Neuron (in vitro differentiated cells): ENCODE results near the gene STRIP2.
"Not testable (repeated sequence)": the region's sequence is repeated elsewhere in the genome, so short reads cannot be mapped to it uniquely, and the experiment has no call there.

Source experiments
- H2AFZ ChIP-seq: one replicate; pipeline ENCODE4 v1.6.1; 2013; ENCODE audit warnings: low read depth, mild to moderate bottlenecking, inconsistent platforms, low read length, moderate library complexity
- H3K27me3 ChIP-seq: one replicate; pipeline ENCODE4 v1.6.1; 2013; ENCODE audit warnings: low read length; ENCODE audit not compliant: insufficient read depth
- H3K36me3 ChIP-seq: one replicate; pipeline ENCODE4 v1.6.1; 2013; ENCODE audit warnings: low read length; ENCODE audit not compliant: insufficient read depth
- H3K4me1 ChIP-seq: one replicate; pipeline ENCODE4 v1.6.1; 2013; ENCODE audit warnings: low read length; ENCODE audit not compliant: insufficient read depth
- H3K4me3 ChIP-seq: 2 replicates; pipeline ENCODE4 v1.5.1; 2013; ENCODE audit warnings: mild to moderate bottlenecking, low read length, moderate library complexity
- H3K9me3 ChIP-seq: one replicate; pipeline ENCODE4 v1.6.1; 2013; ENCODE audit warnings: low read length

STRIP2 gene

GRCh38 chr7:129519464-129519863 is 85.2 kb downstream of the STRIP2 start:
- no peaks in the 10 kb centered on the region for H3K4me1 ChIP-seq
- H3K27me3 ChIP-seq: peaks cover 11% of the 10 kb centered on the region
- H2AFZ ChIP-seq: no peak overlapping the region
- H3K36me3 ChIP-seq: no peaks in the 10 kb centered on the region
- H3K9me3 ChIP-seq: no peaks in the 10 kb centered on the region
- no peak overlapping the region for H3K4me3 ChIP-seq

GRCh38 chr7:129522088-129522970 is 88.1 kb downstream of the STRIP2 start:
- H3K4me3 ChIP-seq: no peak overlapping the region
- H3K36me3 ChIP-seq: no peaks in the 10 kb centered on the region
- no peaks in the 10 kb centered on the region for H3K9me3 ChIP-seq
- no peaks in the 10 kb centered on the region for H3K4me1 ChIP-seq
- H3K27me3 ChIP-seq: peaks cover 13% of the 10 kb centered on the region
- no peak overlapping the region for H2AFZ ChIP-seq

- Histone ChIP-seq H3K4me3 (no peak overlapping the region), H3K27me3 (peaks cover 13% of the 10 kb centered on the region), H3K36me3 (no peaks in the 10 kb centered on the region), H2AFZ (no peak overlapping the region), H3K4me1 (no peaks in the 10 kb centered on the region), H3K9me3 (no peaks in the 10 kb centered on the region)
These were observed 88.7 kb downstream of the STRIP2 start for GRCh38 chr7:129522971-129523340.

GRCh38 chr7:129523924-129524323 is 89.7 kb downstream of the STRIP2 start:
- no peak overlapping the region for H3K4me3 ChIP-seq
- H3K4me1 ChIP-seq: no peaks in the 10 kb centered on the region
- peaks cover 13% of the 10 kb centered on the region for H3K27me3 ChIP-seq
- H3K9me3 ChIP-seq: no peaks in the 10 kb centered on the region
- H3K36me3 ChIP-seq: no peaks in the 10 kb centered on the region
- H2AFZ ChIP-seq: no peak overlapping the region

GRCh38 chr7:129524405-129524804 is 90.2 kb downstream of the STRIP2 start:
- not testable (repeated sequence) for H2AFZ ChIP-seq, H3K9me3 ChIP-seq, H3K4me1 ChIP-seq, H3K4me3 ChIP-seq, H3K36me3 ChIP-seq
- peaks cover 13% of the 10 kb centered on the region for H3K27me3 ChIP-seq

GRCh38 chr7:129525225-129525862 is 91.1 kb downstream of the STRIP2 start:
- no peaks in the 10 kb centered on the region for H3K4me1 ChIP-seq
- no peaks in the 10 kb centered on the region for H3K9me3 ChIP-seq
- H2AFZ ChIP-seq: no peak overlapping the region
- no peak overlapping the region for H3K4me3 ChIP-seq
- peaks cover 9% of the 10 kb centered on the region for H3K27me3 ChIP-seq
- no peaks in the 10 kb centered on the region for H3K36me3 ChIP-seq

- no peaks in the 10 kb centered on the region for H3K36me3 ChIP-seq
- H3K9me3 ChIP-seq: no peaks in the 10 kb centered on the region
- no peak overlapping the region for H3K4me3 ChIP-seq
- H3K27me3 ChIP-seq: peaks cover 2% of the 10 kb centered on the region
- no peak overlapping the region for H2AFZ ChIP-seq
- H3K4me1 ChIP-seq: no peaks in the 10 kb centered on the region
These were observed 95.4 kb downstream of the STRIP2 start for GRCh38 chr7:129529643-129530042.

GRCh38 chr7:129530795-129531391 is 96.7 kb downstream of the STRIP2 start:
- peaks cover 2% of the 10 kb centered on the region for H3K27me3 ChIP-seq
- no peak overlapping the region for H3K4me3 ChIP-seq
- no peak overlapping the region for H2AFZ ChIP-seq
- no peaks in the 10 kb centered on the region for H3K36me3 ChIP-seq
- no peaks in the 10 kb centered on the region for H3K4me1 ChIP-seq
- no peaks in the 10 kb centered on the region for H3K9me3 ChIP-seq

GRCh38 chr7:129531721-129532120 is 97.5 kb downstream of the STRIP2 start:
- Histone ChIP-seq H3K4me1 (peaks cover 7% of the 10 kb centered on the region), H3K36me3 (no peaks in the 10 kb centered on the region), H2AFZ (no peak overlapping the region), H3K9me3 (no peaks in the 10 kb centered on the region), H3K27me3 (no peaks in the 10 kb centered on the region), H3K4me3 (no peak overlapping the region)

- Histone ChIP-seq H3K4me3 (no peak overlapping the region), H3K4me1 (peaks cover 7% of the 10 kb centered on the region), H2AFZ (no peak overlapping the region), H3K36me3 (no peaks in the 10 kb centered on the region), H3K9me3 (no peaks in the 10 kb centered on the region), H3K27me3 (no peaks in the 10 kb centered on the region)
These were observed 98.1 kb downstream of the STRIP2 start for GRCh38 chr7:129532375-129532774.

GRCh38 chr7:129534558-129535274 is 100.5 kb downstream of the STRIP2 start:
- not testable (repeated sequence) for H3K9me3 ChIP-seq, H3K4me1 ChIP-seq, H3K36me3 ChIP-seq, H2AFZ ChIP-seq, H3K27me3 ChIP-seq, H3K4me3 ChIP-seq

- Histone ChIP-seq H3K9me3 (no peaks in the 10 kb centered on the region), H3K36me3 (no peaks in the 10 kb centered on the region), H3K4me1 (peaks cover 11% of the 10 kb centered on the region), H3K4me3 (no peak overlapping the region), H3K27me3 (no peaks in the 10 kb centered on the region), H2AFZ (no peak overlapping the region)
These were observed 101.7 kb downstream of the STRIP2 start for GRCh38 chr7:129535896-129536295.

- Histone ChIP-seq H3K4me3 (no peak overlapping the region), H3K36me3 (no peaks in the 10 kb centered on the region), H2AFZ (peak overlapping the region; percentile 41), H3K4me1 (peaks cover 11% of the 10 kb centered on the region), H3K9me3 (no peaks in the 10 kb centered on the region), H3K27me3 (no peaks in the 10 kb centered on the region)
These were observed 102.1 kb downstream of the STRIP2 start for GRCh38 chr7:129536323-129536722.
